Heart left ventricle (tissue), 13 donors: Measurements from ENCODE around the gene EVA1C.

Source experiments
- CTCF ChIP-seq, 12 donors: fragments of 200-600 bp; sonication (generic) in 4 of 12; IDR thresholded peaks; one replicate each; pipeline versions ENCODE4 v1.5.0 to v1.8.0; 2018 to 2022; ENCODE audit warnings: antibody characterized with exemption in 12 of 12, mild to moderate bottlenecking in 5 of 12
- POLR2A ChIP-seq, 2 donors: fragments of 450-650 bp; IDR thresholded peaks; one replicate each; pipeline ENCODE4 v1.6.1; 2017; ENCODE audit warnings: antibody characterized with exemption in 2 of 2, mild to moderate bottlenecking in 2 of 2, moderate library complexity in 2 of 2
- donor health status: ischemic (EF 13 %, LVEDD 7.1; RV severe dilation, severe dysfunction).
- donor health status: DM: no; HTN: yes; CAD: no.
- donor health status: DM: no; HTN: no; CAD: no.
- donor health status: ischemic (EF 25% LVEDD 6.9; RV normal size, moderate dysfunction).
- donor health status: ischemic (EF 25% LVEDD 5.7; RV mildly dilated, moderate dysfunction).
- donor health status: ischemic (EF 35%, LVEDD 5.7; RV mildly dilated, moderate dysfunction).
- donor health status: nonischemic (EF 11% LVEDD 7.7; RV severe dilation, severe dysfunction).
- donor health status: DM: yes; HTN: yes; CAD: no.
- donor health status: PGD.
- donor health status: ischemic (EF 29% LVEDD 5.4; RV normal size, mild dysfunction).
- donor health status: nonischemic (EF 23%, LVEDD 6.1; RV moderate dilation, normal function).

GRCh38 chr21:32410916-32411315 lies 1.6 kb upstream of the EVA1C start:
- TF ChIP-seq CTCF (IDR thresholded peaks at IDR 0.05) (no peak), POLR2A (IDR thresholded peaks at IDR 0.05) (no peak)
